ENCODE data around the gene LUZP2.

Gene LUZP2

GRCh38 chr11:24900514-24900913 lies 403.7 kb downstream of the LUZP2 start:
- ATAC-seq = peak; percentile 59
- TF ChIP-seq SNAI2 (CRISPR knock-in tag; IDR thresholded peaks at IDR 0.05) (no peak), CSDC2 (CRISPR knock-in tag; IDR thresholded peaks at IDR 0.05) (no peak), CREB5 (CRISPR knock-in tag; IDR thresholded peaks at IDR 0.05; ENCODE audit: low read depth) (no peak), PPARA (CRISPR knock-in tag; IDR thresholded peaks at IDR 0.05; ENCODE audit: borderline replicate concordance) (no peak), TOX (CRISPR knock-in tag; IDR thresholded peaks at IDR 0.05; ENCODE audit: borderline replicate concordance) (no peak), ZFP30 (CRISPR knock-in tag; IDR thresholded peaks at IDR 0.05) (no peak), ZFP3 (CRISPR knock-in tag; IDR thresholded peaks at IDR 0.05) (no peak), ZNF565 (CRISPR knock-in tag; conservative IDR thresholded peaks at IDR 0.05; ENCODE audit: low read depth) (no peak), ZNF8 (CRISPR knock-in tag; IDR thresholded peaks at IDR 0.05) (no peak), ARNTL (CRISPR knock-in tag; IDR thresholded peaks at IDR 0.05; ENCODE audit: borderline replicate concordance, low read depth) (no peak)

GRCh38 chr11:24900960-24901549 lies 404.2 kb downstream of the LUZP2 start:
- TF ChIP-seq ZNF70 (CRISPR knock-in tag; IDR thresholded peaks at IDR 0.05) (no peak), PATZ1 (CRISPR knock-in tag; IDR thresholded peaks at IDR 0.05; ENCODE audit: borderline replicate concordance) (no peak), ESRRG (CRISPR knock-in tag; IDR thresholded peaks at IDR 0.05) (no peak), TCF4 (CRISPR knock-in tag; IDR thresholded peaks at IDR 0.05; ENCODE audit: borderline replicate concordance) (no peak), SNAI2 (CRISPR knock-in tag; IDR thresholded peaks at IDR 0.05) (no peak), POU6F1 (CRISPR knock-in tag; IDR thresholded peaks at IDR 0.05; ENCODE audit: borderline replicate concordance, low read depth) (no peak), RARB (CRISPR knock-in tag; IDR thresholded peaks at IDR 0.05) (no peak), CREB5 (CRISPR knock-in tag; IDR thresholded peaks at IDR 0.05; ENCODE audit: low read depth) (no peak), ARNTL (CRISPR knock-in tag; IDR thresholded peaks at IDR 0.05; ENCODE audit: borderline replicate concordance, low read depth) (no peak), BACH2 (CRISPR knock-in tag; IDR thresholded peaks at IDR 0.05; ENCODE audit: borderline replicate concordance) (no peak), ZFP3 (CRISPR knock-in tag; IDR thresholded peaks at IDR 0.05) (no peak), CSRNP3 (CRISPR knock-in tag; IDR thresholded peaks at IDR 0.05) (no peak), CSDC2 (CRISPR knock-in tag; IDR thresholded peaks at IDR 0.05) (no peak), ZC3H10 (CRISPR knock-in tag; IDR thresholded peaks at IDR 0.05) (no peak), GLIS3 (CRISPR knock-in tag; IDR thresholded peaks at IDR 0.05) (no peak), ZNF565 (CRISPR knock-in tag; conservative IDR thresholded peaks at IDR 0.05; ENCODE audit: low read depth) (no peak), TOX (CRISPR knock-in tag; IDR thresholded peaks at IDR 0.05; ENCODE audit: borderline replicate concordance) (no peak)
- ATAC-seq = no peak

GRCh38 chr11:24903555-24903954 lies 406.7 kb downstream of the LUZP2 start:
- no peak for TF ChIP-seq ZNF565 (CRISPR knock-in tag; conservative IDR thresholded peaks at IDR 0.05; ENCODE audit: low read depth)
- ATAC-seq = no peak

- no peak for ATAC-seq
- TF ChIP-seq ESRRG (CRISPR knock-in tag; IDR thresholded peaks at IDR 0.05) = no peak
- no peak for TF ChIP-seq ZNF8 (CRISPR knock-in tag; IDR thresholded peaks at IDR 0.05)
- TF ChIP-seq ARNTL (CRISPR knock-in tag; IDR thresholded peaks at IDR 0.05; ENCODE audit: borderline replicate concordance, low read depth) = no peak
- no peak for TF ChIP-seq PPARA (CRISPR knock-in tag; IDR thresholded peaks at IDR 0.05; ENCODE audit: borderline replicate concordance)
- no peak for TF ChIP-seq ZFP30 (CRISPR knock-in tag; IDR thresholded peaks at IDR 0.05)
- TF ChIP-seq ZC3H10 (CRISPR knock-in tag; IDR thresholded peaks at IDR 0.05) = no peak
- no peak for TF ChIP-seq CREB5 (CRISPR knock-in tag; IDR thresholded peaks at IDR 0.05; ENCODE audit: low read depth)
- no peak for TF ChIP-seq OSR1 (CRISPR knock-in tag; IDR thresholded peaks at IDR 0.05)
- TF ChIP-seq ZFP3 (CRISPR knock-in tag; IDR thresholded peaks at IDR 0.05) = no peak
- TF ChIP-seq PATZ1 (CRISPR knock-in tag; IDR thresholded peaks at IDR 0.05; ENCODE audit: borderline replicate concordance) = no peak
- no peak for TF ChIP-seq ZNF565 (CRISPR knock-in tag; conservative IDR thresholded peaks at IDR 0.05; ENCODE audit: low read depth)
- TF ChIP-seq POU6F1 (CRISPR knock-in tag; IDR thresholded peaks at IDR 0.05; ENCODE audit: borderline replicate concordance, low read depth) = no peak
- no peak for TF ChIP-seq ZNF70 (CRISPR knock-in tag; IDR thresholded peaks at IDR 0.05)
- no peak for TF ChIP-seq GLIS3 (CRISPR knock-in tag; IDR thresholded peaks at IDR 0.05)
Measured at GRCh38 chr11:24925091-24925490, 428.2 kb downstream of the LUZP2 start.
